H1 (cell line): ENCODE data around the gene DACT3. TPM values are rescaled to one million over a fixed set of nuclear protein-coding genes. Genes with fewer than 3 reads are reported as not detected.

ENCODE experiments used
- CTCF ChIA-PET: fragments of 300-600 bp; sonication (Branson Sonifier 250); formaldehyde crosslinking; loops from one replicate; lab custom pipeline; 2021; ENCODE audit not compliant: partially characterized antibody; lab: Charles Lee
- POLR2A ChIA-PET: fragments of 300-600 bp; sonication (Branson Sonifier 250); formaldehyde crosslinking; loops from one replicate; lab custom pipeline; 2021; ENCODE audit warnings: inconsistent platforms; ENCODE audit not compliant: partially characterized antibody; lab: Charles Lee
- DNase-seq, 2 experiments: peaks; one replicate each; pipeline versions ENCODE4 v3.0.0 to v3.0.0-alpha.2; 2010 to 2022; ENCODE audit warnings: low spot score in 2 of 2, low read depth in 1 of 2, mixed read lengths in 1 of 2
- FAIRE-seq: peaks from 2 replicates; lab custom pipeline; 2011; peaks lifted over from hg19 to GRCh38; lab: Jason Lieb, UNC
- H2AFZ ChIP-seq: 2 replicates; pipeline ENCODE4 v1.8.1; 2012; ENCODE audit warnings: low read length, inconsistent platforms
- H2AK5ac ChIP-seq: 2 replicates; pipeline ENCODE4 v1.6.1; 2013; ENCODE audit warnings: low read depth, low read length
- H2BK120ac ChIP-seq: replicated peaks from 2 replicates; pipeline ENCODE3; 2013; ENCODE audit warnings: low read depth, low read length, inconsistent platforms
- H2BK12ac ChIP-seq: 2 replicates; pipeline ENCODE4 v1.6.1; 2013; ENCODE audit warnings: low read depth, low read length
- H2BK15ac ChIP-seq: 2 replicates; pipeline ENCODE4 v1.6.1; 2013; ENCODE audit warnings: low read length
- H2BK20ac ChIP-seq: 2 replicates; pipeline ENCODE4 v1.6.1; 2013; ENCODE audit warnings: low read length
- H2BK5ac ChIP-seq: 2 replicates; pipeline ENCODE4 v1.6.1; 2013; ENCODE audit warnings: low read depth, low read length
- H3K14ac ChIP-seq: 2 replicates; pipeline ENCODE4 v1.6.1; 2013; ENCODE audit warnings: inconsistent platforms; ENCODE audit not compliant: insufficient read length
- H3K18ac ChIP-seq: 2 replicates; pipeline ENCODE4 v1.6.1; 2013; ENCODE audit warnings: low read length; ENCODE audit errors: extremely low read depth
- H3K23ac ChIP-seq: 2 replicates; pipeline ENCODE4 v1.6.1; 2013; ENCODE audit warnings: inconsistent platforms; ENCODE audit not compliant: insufficient read length
- H3K23me2 ChIP-seq: 2 replicates; pipeline ENCODE4 v1.6.1; 2013; ENCODE audit warnings: low read depth, low read length
- H3K27ac ChIP-seq: 2 replicates; pipeline ENCODE4 v1.6.1; 2011; ENCODE audit warnings: low read depth, low read length, inconsistent platforms
- H3K27me3 ChIP-seq, 4 experiments: replicated peaks in 1 of 4; 1 replicate in 1 of 4; 2 replicates in 3 of 4; pipeline versions ENCODE4 v1.6.1 to v1.8.1; 2011 to 2013; ENCODE audit warnings: low read length in 3 of 4, mild to moderate bottlenecking in 3 of 4, inconsistent platforms in 2 of 4, mixed read lengths in 2 of 4, moderate library complexity in 1 of 4; ENCODE audit not compliant: control insufficient read depth in 3 of 4, insufficient read depth in 3 of 4; ENCODE audit errors: extremely low read depth in 1 of 4
- H3K36me3 ChIP-seq, 4 experiments: 2 replicates each; pipeline versions ENCODE4 v1.6.1 to v1.8.1; 2011 to 2013; ENCODE audit warnings: mild to moderate bottlenecking in 4 of 4, low read length in 3 of 4, moderate library complexity in 2 of 4, control low read depth in 1 of 4, inconsistent platforms in 1 of 4; ENCODE audit not compliant: insufficient read depth in 4 of 4, control insufficient read depth in 2 of 4
- H3K4ac ChIP-seq: replicated peaks from 2 replicates; pipeline ENCODE3; 2013; ENCODE audit warnings: low read length, low read depth, mixed read lengths, inconsistent platforms; ENCODE audit not compliant: insufficient read length
- H3K4me1 ChIP-seq, 4 experiments: replicated peaks in 1 of 4; 1 replicate in 1 of 4; 2 replicates in 3 of 4; pipeline versions ENCODE4 v1.6.1 to v1.8.1; 2011 to 2013; ENCODE audit warnings: low read length in 3 of 4, inconsistent platforms in 2 of 4, mixed read lengths in 1 of 4; ENCODE audit not compliant: insufficient read depth in 4 of 4, control insufficient read depth in 3 of 4
- H3K4me2 ChIP-seq, 2 experiments: 2 replicates each; pipeline versions ENCODE4 v1.6.1 to v1.8.1; 2011 to 2013; ENCODE audit warnings: low read depth in 2 of 2, low read length in 2 of 2, control low read depth in 1 of 2, inconsistent platforms in 1 of 2, mild to moderate bottlenecking in 1 of 2; ENCODE audit not compliant: insufficient read depth in 1 of 2
- H3K4me3 ChIP-seq, 4 experiments: fragments of 200-600, 300-600 bp in 1 of 4; sonication (generic), shearing (Covaris generic), sonication (Bioruptor Twin) in 1 of 4; 2 replicates each; pipeline versions ENCODE4 v1.5.1 to v1.8.1; 2011 to 2016; ENCODE audit warnings: low read length in 4 of 4, low read depth in 3 of 4, control low read depth in 2 of 4, inconsistent platforms in 2 of 4, mild to moderate bottlenecking in 2 of 4, mixed read lengths in 1 of 4, moderate library complexity in 1 of 4; ENCODE audit not compliant: insufficient read depth in 2 of 4; ENCODE audit errors: extremely low read depth in 1 of 4
- H3K56ac ChIP-seq: replicated peaks from 2 replicates; pipeline ENCODE3; 2013; ENCODE audit warnings: low read depth, mild to moderate bottlenecking, mixed read lengths, low read length, inconsistent platforms; ENCODE audit not compliant: insufficient read length
- H3K79me1 ChIP-seq: 2 replicates; pipeline ENCODE4 v1.6.1; 2013; ENCODE audit warnings: low read depth, low read length, control low read depth
- H3K79me2 ChIP-seq, 2 experiments: 2 replicates each; pipeline versions ENCODE4 v1.6.1 to v1.8.1; 2012 to 2013; ENCODE audit warnings: low read length in 2 of 2, mild to moderate bottlenecking in 2 of 2, inconsistent platforms in 1 of 2; ENCODE audit not compliant: insufficient read depth in 2 of 2, control insufficient read depth in 1 of 2
- H3K9ac ChIP-seq, 4 experiments: replicated peaks in 1 of 4; 1 replicate in 1 of 4; 2 replicates in 3 of 4; pipeline versions ENCODE4 v1.6.1 to v1.8.1; 2011 to 2013; ENCODE audit warnings: low read depth in 3 of 4, low read length in 3 of 4, control low read depth in 2 of 4, mild to moderate bottlenecking in 2 of 4, moderate library complexity in 2 of 4, inconsistent platforms in 1 of 4; ENCODE audit errors: extremely low read depth in 1 of 4
- H3K9me3 ChIP-seq, 2 experiments: 2 replicates each; pipeline versions ENCODE4 v1.6.1 to v1.8.1; 2012 to 2013; ENCODE audit warnings: mild to moderate bottlenecking in 2 of 2, moderate library complexity in 2 of 2, control low read depth in 1 of 2, inconsistent platforms in 1 of 2, low read depth in 1 of 2, low read length in 1 of 2, mixed read lengths in 1 of 2; ENCODE audit not compliant: insufficient read depth in 2 of 2
- H4K20me1 ChIP-seq, 2 experiments: replicated peaks in 1 of 2; 2 replicates each; pipeline versions ENCODE3 to v1.8.1; 2011 to 2013; ENCODE audit warnings: inconsistent platforms in 2 of 2, low read length in 2 of 2, mild to moderate bottlenecking in 1 of 2; ENCODE audit not compliant: insufficient read depth in 2 of 2, control insufficient read depth in 1 of 2
- H4K5ac ChIP-seq: 2 replicates; pipeline ENCODE4 v1.6.1; 2013; ENCODE audit warnings: low read length, low read depth, mixed read lengths, inconsistent platforms; ENCODE audit not compliant: insufficient read length
- H4K8ac ChIP-seq: 2 replicates; pipeline ENCODE4 v1.8.0; 2013; ENCODE audit warnings: mild to moderate bottlenecking, moderate library complexity, low read length, inconsistent platforms; ENCODE audit not compliant: insufficient read depth; ENCODE audit errors: extremely low read depth
- H4K91ac ChIP-seq: replicated peaks from 2 replicates; pipeline ENCODE3; 2013; ENCODE audit warnings: low read length, mixed read lengths, inconsistent platforms; ENCODE audit not compliant: insufficient read length
- EP300 ChIP-seq, 2 experiments: IDR thresholded peaks; 1 replicate in 1 of 2; 2 replicates in 1 of 2; pipeline ENCODE4 v1.6.1; 2011 to 2012; ENCODE audit warnings: low read depth in 2 of 2, low read length in 2 of 2, mild to moderate bottlenecking in 2 of 2, borderline replicate concordance in 1 of 2, inconsistent platforms in 1 of 2, moderate library complexity in 1 of 2
- TCF12 ChIP-seq: IDR thresholded peaks from 2 replicates; pipeline ENCODE4 v1.6.1; 2011; ENCODE audit warnings: low read depth, mild to moderate bottlenecking, low read length
- WGBS, 2 experiments: shearing (Covaris generic) in 1 of 2; methylation state at CpG; one replicate each; pipeline versions ENCODE4 v1.1.6 to v1.1.7; 2013 to 2015; ENCODE audit warnings: low lambda C conversion rate in 2 of 2, mixed read lengths in 2 of 2, inconsistent platforms in 1 of 2, low coverage in 1 of 2, missing lambda C conversion rate in 1 of 2; ENCODE audit not compliant: insufficient replicate concordance in 2 of 2, insufficient coverage in 1 of 2, insufficient read length in 1 of 2; ENCODE audit errors: extremely low coverage in 1 of 2, missing lambda C conversion rate in 1 of 2; 5-methylcytosine and 5-hydroxymethylcytosine counted together
- polyA plus RNA-seq, 7 experiments: library from polyadenylated mRNA; depleted of rRNA in 3 of 7; stranded (reverse) in 5 of 7; unstranded in 2 of 7; fragments of >200 nt in 5 of 7; fragments of 200-250 nt in 2 of 7; gene quantifications; 1 replicate in 5 of 7; 2 replicates in 1 of 7; 4 replicates in 1 of 7; pipeline versions ENCODE4 v1.2.1 to v1.2.3, GENCODE V29; 2011 to 2013; ENCODE audit warnings: missing spikeins in 2 of 7, mixed read lengths in 2 of 7
- total RNA-seq: library from RNA; stranded (reverse); fragmentation: NEBNext Ultra II Directional; extraction: Animal tissue kit (Norgen Biotek cat#: 25700); gene quantifications from 2 replicates; pipeline ENCODE4 v1.2.1, GENCODE V29; 2021

Gene DACT3
- total and polyA plus RNA-seq, 2 of the 8 experiments (the other 6 are each of a cell fraction or from before 2014, with no cell fraction given): 1.8 to 2.0 TPM

DNA sequence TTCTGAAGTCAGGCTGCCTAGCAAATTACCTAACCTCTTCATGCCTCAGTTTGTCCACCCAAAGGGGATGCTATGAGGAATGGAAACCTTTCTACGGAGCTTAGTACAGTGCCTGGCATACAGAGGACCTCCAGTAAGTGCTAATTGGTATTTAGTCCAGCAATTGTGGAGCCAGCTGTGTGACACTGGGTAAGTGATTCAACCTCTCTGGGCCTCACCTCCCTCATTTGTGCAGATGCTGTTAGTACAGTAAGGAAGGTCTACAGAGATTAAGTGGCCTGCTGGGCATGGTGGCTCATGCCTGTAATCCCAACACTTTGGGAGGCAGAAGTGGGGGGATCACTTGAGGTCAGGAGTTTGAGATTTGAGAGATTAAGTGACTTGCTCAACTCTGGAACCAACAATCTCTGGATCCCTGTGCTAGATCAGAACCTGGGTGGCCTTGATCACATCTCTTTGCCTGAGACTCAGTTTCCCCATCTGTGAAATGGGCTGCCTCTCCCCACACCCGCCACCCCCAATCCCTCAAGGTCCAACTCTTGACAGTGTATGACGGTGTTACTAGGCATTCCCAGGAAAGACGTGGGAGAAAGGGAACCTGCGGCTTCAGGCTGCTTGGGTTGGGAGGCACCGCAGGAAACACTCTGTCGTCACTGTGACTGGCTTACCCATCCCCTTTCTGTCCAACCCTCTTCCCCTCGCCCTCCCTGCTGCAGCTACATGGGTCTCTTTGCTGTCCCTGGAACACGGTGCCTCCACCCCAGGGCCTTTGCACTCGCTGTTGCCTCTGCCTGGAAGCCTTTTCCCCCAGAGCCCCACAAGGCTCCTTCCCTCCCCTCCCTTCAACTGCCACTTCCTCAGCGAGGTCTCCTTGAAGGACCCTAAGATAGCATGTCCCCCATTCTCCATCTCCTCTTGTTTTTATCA is 37.7 kb upstream of the DACT3 start:
- no peak overlapping the region for H3K56ac ChIP-seq
- H3K23me2 ChIP-seq: peaks cover 3% of the 10 kb centered on the region
- no peak overlapping the region for H2BK15ac ChIP-seq
- CTCF ChIA-PET: interaction anchor here (0.6 to 2.6 kb wide), 4 partner anchors 19 to 295 kb away, joined by 4 to 10 read pairs (median 4); no protein-coding TSS in a partner anchor
- H3K9me3 ChIP-seq: no peaks in the 10 kb centered on the region
- no peak overlapping the region for H2BK120ac ChIP-seq
- H3K4me1 ChIP-seq: peaks cover 0 to 8% (median 6%) of the 10 kb centered on the region in 4 experiments; a peak in 6 of 7 replicates
- H3K4me3 ChIP-seq: no peak overlapping the region
- no peaks in the 10 kb centered on the region for H3K79me2 ChIP-seq
- H3K23ac ChIP-seq: no peak overlapping the region
- H3K4me2 ChIP-seq: no peak overlapping the region; a peak in 1 of 4 replicates
- H3K79me1 ChIP-seq: peaks cover 2% of the 10 kb centered on the region
- no peak overlapping the region for H3K4ac ChIP-seq
- no peak overlapping the region for H3K27ac ChIP-seq
- H3K36me3 ChIP-seq: peaks cover 14 to 64% (median 49%) of the 10 kb centered on the region in 4 experiments
- H4K20me1 ChIP-seq: peaks cover 10 to 14% of the 10 kb centered on the region in 2 experiments
- POLR2A ChIA-PET: interaction anchor here (0.9 to 3.3 kb wide), 3 partner anchors 10 to 17 kb away, joined by 3 to 18 read pairs (median 7); partner anchors contain the start of gene PRKD2
- no peak overlapping the region for H3K14ac ChIP-seq
- H2BK5ac ChIP-seq: no peak overlapping the region
- no peak for FAIRE-seq
- H2AFZ ChIP-seq: no peak overlapping the region
- DNase-seq: no peak
- no peak overlapping the region for H4K8ac ChIP-seq
- H3K9ac ChIP-seq: no peak overlapping the region
- H4K5ac ChIP-seq: no peak overlapping the region
- no peak overlapping the region for H3K18ac ChIP-seq
- 87% methylated on average over 10 of the region's 11 CpGs; no CpG with 5 or more reads in 1 of the 2 experiments for WGBS, 2 experiments
- H4K91ac ChIP-seq: no peak overlapping the region
- H2BK20ac ChIP-seq: no peak overlapping the region
- H2AK5ac ChIP-seq: no peak overlapping the region
- no peaks in the 10 kb centered on the region for H3K27me3 ChIP-seq
- H2BK12ac ChIP-seq: no peak overlapping the region; the same call in 1 of the 2 replicates
- TF ChIP-seq EP300 (IDR thresholded peaks at IDR 0.05; ENCODE audit: borderline replicate concordance in 1 of 2, low read depth in 2 of 2, low read length in 2 of 2): no peak
- no peak for TF ChIP-seq TCF12
